NCI-H2196 treated with DMSO at 0.1 percent for 48 hours (cell line): ENCODE measurements around the gene SLC19A1.
A peak's percentile ranks its signal among the peaks of the same experiment; 100 is the strongest.
"Not testable (repeated sequence)": the region's sequence is repeated elsewhere in the genome, so short reads cannot be mapped to it uniquely, and the experiment has no call there.

Source experiments
- DNase-seq: peaks from one replicate; lab custom pipeline; 2025; ENCODE audit not compliant: unreplicated experiment; lab: John Stamatoyannopoulos, UW

The SLC19A1 gene

GRCh38 chr21:45508607-45509565, 33.4 kb downstream of the SLC19A1 start:
- no peak for DNase-seq

GRCh38 chr21:45507888-45508508, 34.2 kb downstream of the SLC19A1 start:
- DNase-seq, result no peak

GRCh38 chr21:45507523-45507875, 34.7 kb downstream of the SLC19A1 start:
- DNase-seq, result no peak

GRCh38 chr21:45506836-45507522, 35.3 kb downstream of the SLC19A1 start:
- peak; percentile 36 for DNase-seq

GRCh38 chr21:45506241-45506817, 35.9 kb downstream of the SLC19A1 start:
- no peak for DNase-seq

- peak; percentile 41 for DNase-seq
Observed at GRCh38 chr21:45505416-45506021, 36.7 kb downstream of the SLC19A1 start.

- DNase-seq, result no peak
Observed at GRCh38 chr21:45504516-45505415, 37.5 kb downstream of the SLC19A1 start.

- DNase-seq, result no peak
Observed at GRCh38 chr21:45504021-45504515, 38.2 kb downstream of the SLC19A1 start.

- not testable (repeated sequence) for DNase-seq
Observed at GRCh38 chr21:45503226-45503625, 39.0 kb downstream of the SLC19A1 start.

- DNase-seq, result no peak
Observed at GRCh38 chr21:45502600-45502999, 39.6 kb downstream of the SLC19A1 start.

GRCh38 chr21:45502006-45502345, 40.3 kb downstream of the SLC19A1 start:
- DNase-seq, result no peak

- not testable (repeated sequence) for DNase-seq
Observed at GRCh38 chr21:45501081-45502005, 40.9 kb downstream of the SLC19A1 start.

GRCh38 chr21:45499970-45500577, 42.2 kb downstream of the SLC19A1 start:
- DNase-seq, result no peak

- no peak for DNase-seq
Observed at GRCh38 chr21:45499201-45499750, 43.0 kb downstream of the SLC19A1 start.

GRCh38 chr21:45498646-45499000, 43.6 kb downstream of the SLC19A1 start:
- no peak for DNase-seq

GRCh38 chr21:45497846-45498645, 44.2 kb downstream of the SLC19A1 start:
- DNase-seq, result no peak
